ENCODE results near the gene CDH4.

DNA sequence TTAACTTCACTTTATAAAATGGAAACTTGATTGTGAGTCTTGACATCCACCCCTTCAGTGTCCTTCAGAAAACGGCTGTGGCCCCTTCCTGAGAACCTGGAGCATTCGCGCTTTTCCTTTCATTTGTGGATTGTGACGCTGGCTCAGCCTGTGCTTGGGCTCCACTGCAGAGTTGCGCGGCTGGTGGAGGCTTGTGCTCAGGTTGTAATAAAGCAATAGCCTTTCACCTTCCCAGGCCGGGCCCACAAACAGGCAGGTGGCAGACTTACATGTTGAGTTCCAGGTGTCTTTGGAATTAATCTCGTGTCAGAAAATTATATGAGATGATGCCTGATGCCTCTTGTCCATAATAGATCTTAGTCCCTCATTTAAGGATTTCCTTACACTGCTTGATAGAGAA is 199.9 kb downstream of the CDH4 start:
- TF ChIP-seq, protein P1, sequence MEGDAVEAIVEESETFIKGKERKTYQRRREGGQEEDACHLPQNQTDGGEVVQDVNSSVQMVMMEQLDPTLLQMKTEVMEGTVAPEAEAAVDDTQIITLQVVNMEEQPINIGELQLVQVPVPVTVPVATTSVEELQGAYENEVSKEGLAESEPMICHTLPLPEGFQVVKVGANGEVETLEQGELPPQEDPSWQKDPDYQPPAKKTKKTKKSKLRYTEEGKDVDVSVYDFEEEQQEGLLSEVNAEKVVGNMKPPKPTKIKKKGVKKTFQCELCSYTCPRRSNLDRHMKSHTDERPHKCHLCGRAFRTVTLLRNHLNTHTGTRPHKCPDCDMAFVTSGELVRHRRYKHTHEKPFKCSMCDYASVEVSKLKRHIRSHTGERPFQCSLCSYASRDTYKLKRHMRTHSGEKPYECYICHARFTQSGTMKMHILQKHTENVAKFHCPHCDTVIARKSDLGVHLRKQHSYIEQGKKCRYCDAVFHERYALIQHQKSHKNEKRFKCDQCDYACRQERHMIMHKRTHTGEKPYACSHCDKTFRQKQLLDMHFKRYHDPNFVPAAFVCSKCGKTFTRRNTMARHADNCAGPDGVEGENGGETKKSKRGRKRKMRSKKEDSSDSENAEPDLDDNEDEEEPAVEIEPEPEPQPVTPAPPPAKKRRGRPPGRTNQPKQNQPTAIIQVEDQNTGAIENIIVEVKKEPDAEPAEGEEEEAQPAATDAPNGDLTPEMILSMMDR (conservative IDR thresholded peaks at IDR 0.05), result no peak
- TF ChIP-seq EZH2 (IDR thresholded peaks at IDR 0.05; ENCODE audit: low read depth), result no peak
